Natural killer cell (primary cell): ENCODE data around the gene ESYT2. TPM values are rescaled to one million over a fixed set of nuclear protein-coding genes. Genes with fewer than 3 reads are reported as not detected.
A peak's percentile ranks its signal among the peaks of the same experiment; 100 is the strongest.

Source experiments
- ATAC-seq, 3 donors: fragments of 150-1000 bp in 2 of 3; fragments of 200-7000 bp in 1 of 3; cut with Tn5 transposase; 1 replicate in 1 of 3; 2 replicates in 2 of 3; pipeline ENCODE4 v1.10.0; 2021; ENCODE audit warnings: mild to moderate bottlenecking in 2 of 3, moderate library complexity in 2 of 3
- DNase-seq, 2 donors: peaks; one replicate each; pipeline versions ENCODE4 v3.0.0 to v3.0.0-alpha.2; 2013 to 2021; ENCODE audit warnings: mixed read lengths in 1 of 2
- H3K27ac ChIP-seq: one replicate; pipeline ENCODE4 v1.5.1; 2013; ENCODE audit warnings: mild to moderate bottlenecking, low read length
- H3K27me3 ChIP-seq: one replicate; pipeline ENCODE4 v1.6.1; 2013; ENCODE audit warnings: low read length; ENCODE audit not compliant: control insufficient read depth, insufficient read depth
- H3K36me3 ChIP-seq: one replicate; pipeline ENCODE4 v1.6.1; 2013; ENCODE audit warnings: low read length; ENCODE audit not compliant: control insufficient read depth, insufficient read depth
- H3K4me1 ChIP-seq: one replicate; pipeline ENCODE4 v1.6.1; 2013; ENCODE audit warnings: low read length; ENCODE audit not compliant: control insufficient read depth, insufficient read depth
- H3K4me3 ChIP-seq: one replicate; pipeline ENCODE4 v1.5.1; 2013; ENCODE audit warnings: low read length
- H3K9me3 ChIP-seq: one replicate; pipeline ENCODE4 v1.6.1; 2013; ENCODE audit warnings: low read length; ENCODE audit not compliant: control insufficient read depth, insufficient read depth
- H3K27ac Mint-ChIP-seq, 2 donors: one replicate each; pipeline ENCODE4 v1.8.0; 2022; ENCODE audit warnings: mild to moderate bottlenecking in 2 of 2, mixed read lengths in 2 of 2, moderate library complexity in 1 of 2
- H3K27me3 Mint-ChIP-seq, 2 donors: one replicate each; pipeline ENCODE4 v1.8.0; 2022; ENCODE audit warnings: low read depth in 2 of 2, mixed read lengths in 2 of 2
- H3K36me3 Mint-ChIP-seq: one replicate; pipeline ENCODE4 v1.8.0; 2022; ENCODE audit warnings: mixed read lengths
- H3K4me1 Mint-ChIP-seq, 2 donors: one replicate each; pipeline ENCODE4 v1.8.0; 2022; ENCODE audit warnings: mixed read lengths in 2 of 2
- H3K4me3 Mint-ChIP-seq: one replicate; pipeline ENCODE4 v1.8.0; 2022; ENCODE audit warnings: mild to moderate bottlenecking, moderate library complexity, mixed read lengths
- H3K9me3 Mint-ChIP-seq, 2 donors: one replicate each; pipeline ENCODE4 v1.8.0; 2022; ENCODE audit warnings: mixed read lengths in 2 of 2
- WGBS: methylation state at CpG from one replicate; pipeline ENCODE4 v1.1.7; 2013; ENCODE audit warnings: missing lambda C conversion rate; ENCODE audit not compliant: insufficient coverage; 5-methylcytosine and 5-hydroxymethylcytosine counted together
- intact Hi-C: fragments of 100-400 bp; cut with micrococcal nuclease; formaldehyde crosslinking; loops from one replicate; pipeline ENCODE4 v1.14.2; 2022
- total RNA-seq, 4 donors: library from RNA; stranded (reverse); fragments of 120-200 nt in 1 of 4; gene quantifications; one replicate each; pipeline versions ENCODE4 v1.2.3 to v1.2.4, GENCODE V29; 2013 to 2022
- TF ChIP-seq, protein P1 (sequence below): fragments of 200-600 bp; IDR thresholded peaks from one replicate; pipeline ENCODE4 v1.8.0; 2022; ENCODE audit warnings: antibody characterized with exemption

The ESYT2 gene
- total RNA-seq, 3 donors from 2014 or later (not counting 1 experiment from before 2014, with no cell fraction given), result 137 to 163 (median 160) TPM

DNA sequence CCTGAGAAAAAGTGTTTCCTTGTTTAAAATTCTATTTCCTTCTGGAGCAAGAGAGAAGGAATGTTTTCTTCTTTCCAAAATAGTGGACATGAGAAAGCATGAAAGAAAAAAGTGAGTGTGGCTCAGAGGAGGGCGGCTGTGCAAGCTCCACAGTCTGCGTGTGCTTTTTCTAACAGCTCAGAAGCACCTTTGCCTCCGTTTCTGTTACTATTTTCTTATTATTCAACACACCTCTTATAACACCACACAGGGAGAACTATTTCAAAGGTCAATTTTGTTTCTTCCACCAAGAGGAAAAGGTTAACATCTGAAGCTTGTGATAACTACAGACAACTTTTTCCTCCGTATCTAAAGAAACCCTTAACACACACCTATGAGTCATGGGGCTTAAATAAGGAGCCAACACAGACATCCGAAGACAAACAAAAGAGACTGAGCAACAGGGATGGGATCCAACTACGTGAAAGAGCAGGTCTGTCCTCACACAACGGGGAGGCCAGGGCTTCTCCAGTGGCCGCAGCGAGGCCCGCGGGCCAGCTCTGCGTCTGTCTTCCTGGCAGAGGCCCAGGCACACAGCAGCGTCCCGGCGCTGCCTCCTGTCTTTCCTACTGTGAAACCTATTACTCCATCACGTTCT, 88.5 kb downstream of the ESYT2 start:
- DNase-seq, result no peak
- H3K4me3 ChIP-seq, result no peak overlapping the region
- peaks cover 13% of the 10 kb centered on the region for H3K4me1 ChIP-seq
- no peak for ATAC-seq
- H3K4me3 Mint-ChIP-seq, result no peak overlapping the region
- no peaks in the 10 kb centered on the region for H3K27me3 Mint-ChIP-seq
- no peak overlapping the region for H3K27ac ChIP-seq
- peak overlapping the region in 1 of 2 donors; percentile 67 for H3K27ac Mint-ChIP-seq
- H3K36me3 ChIP-seq, result peaks cover 91% of the 10 kb centered on the region
- no peaks in the 10 kb centered on the region for H3K9me3 ChIP-seq
- peaks cover 18% of the 10 kb centered on the region for H3K36me3 Mint-ChIP-seq
- H3K4me1 Mint-ChIP-seq, result peaks cover 13 to 18% of the 10 kb centered on the region in 2 donors
- TF ChIP-seq, protein P1, sequence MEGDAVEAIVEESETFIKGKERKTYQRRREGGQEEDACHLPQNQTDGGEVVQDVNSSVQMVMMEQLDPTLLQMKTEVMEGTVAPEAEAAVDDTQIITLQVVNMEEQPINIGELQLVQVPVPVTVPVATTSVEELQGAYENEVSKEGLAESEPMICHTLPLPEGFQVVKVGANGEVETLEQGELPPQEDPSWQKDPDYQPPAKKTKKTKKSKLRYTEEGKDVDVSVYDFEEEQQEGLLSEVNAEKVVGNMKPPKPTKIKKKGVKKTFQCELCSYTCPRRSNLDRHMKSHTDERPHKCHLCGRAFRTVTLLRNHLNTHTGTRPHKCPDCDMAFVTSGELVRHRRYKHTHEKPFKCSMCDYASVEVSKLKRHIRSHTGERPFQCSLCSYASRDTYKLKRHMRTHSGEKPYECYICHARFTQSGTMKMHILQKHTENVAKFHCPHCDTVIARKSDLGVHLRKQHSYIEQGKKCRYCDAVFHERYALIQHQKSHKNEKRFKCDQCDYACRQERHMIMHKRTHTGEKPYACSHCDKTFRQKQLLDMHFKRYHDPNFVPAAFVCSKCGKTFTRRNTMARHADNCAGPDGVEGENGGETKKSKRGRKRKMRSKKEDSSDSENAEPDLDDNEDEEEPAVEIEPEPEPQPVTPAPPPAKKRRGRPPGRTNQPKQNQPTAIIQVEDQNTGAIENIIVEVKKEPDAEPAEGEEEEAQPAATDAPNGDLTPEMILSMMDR, result no peak
- 97% methylated on average over 16 of the region's 16 CpGs for WGBS
- intact Hi-C loops, result no loop called here
- H3K27me3 ChIP-seq, result no peaks in the 10 kb centered on the region
- H3K9me3 Mint-ChIP-seq, result no peaks in the 10 kb centered on the region

DNA sequence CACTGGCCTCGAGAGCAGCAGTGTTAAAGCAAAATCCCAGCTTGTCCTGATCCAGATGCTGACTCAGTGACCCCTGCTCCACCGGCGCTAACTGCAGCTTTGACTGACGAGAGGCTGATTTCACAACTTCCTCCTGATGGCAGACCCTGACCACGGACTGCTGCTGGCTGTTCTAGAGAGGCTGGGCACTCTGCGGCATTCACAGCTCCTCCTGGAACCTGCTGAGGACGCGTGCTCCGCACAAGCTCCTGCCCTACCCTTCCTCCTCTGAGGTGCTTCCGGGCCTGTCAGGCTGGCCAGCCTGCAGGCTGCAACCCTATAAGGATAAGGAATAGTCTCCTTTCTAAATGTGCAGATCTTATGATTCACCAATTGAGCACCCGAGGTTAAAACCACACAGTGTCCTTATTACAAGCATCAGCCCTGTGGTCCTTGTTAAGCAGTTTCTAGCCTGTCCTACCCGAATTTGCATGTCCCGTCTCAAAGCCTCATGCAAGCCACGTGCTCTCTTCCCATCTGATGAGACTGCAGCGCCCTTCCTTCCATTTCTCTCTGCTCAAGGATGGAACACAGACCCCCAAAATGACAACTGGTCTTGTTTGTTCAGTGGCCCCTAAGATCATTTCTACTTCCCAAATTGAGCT, 89.2 kb downstream of the ESYT2 start:
- H3K27ac Mint-ChIP-seq, result peak overlapping the region; percentile 67
- 40% methylated on average over 15 of the region's 15 CpGs for WGBS
- no peak overlapping the region for H3K27ac ChIP-seq

DNA sequence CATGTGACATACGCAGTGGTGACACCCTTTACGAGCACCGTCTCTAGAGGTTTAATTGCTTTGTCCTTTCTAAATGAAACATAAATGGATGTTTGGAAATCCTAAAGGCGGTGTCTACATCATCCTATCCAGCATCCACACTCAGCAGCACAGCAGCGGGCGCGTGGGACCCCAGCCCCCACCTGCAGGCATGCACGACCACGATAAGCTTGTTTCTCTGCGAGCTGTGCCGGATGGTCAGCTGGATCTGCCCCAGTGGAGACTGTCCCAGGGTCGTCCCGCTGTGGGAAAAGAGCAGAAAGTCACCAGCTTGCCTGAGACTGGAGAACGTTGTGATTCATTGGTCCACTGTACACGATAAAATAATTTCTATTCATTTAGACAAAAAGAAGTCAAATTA, 90.5 kb downstream of the ESYT2 start:
- Mint-ChIP-seq H3K27ac (no peak overlapping the region), H3K4me3 (no peak overlapping the region), H3K4me1 (peaks cover 8 to 19% of the 10 kb centered on the region in 2 donors), H3K27me3 (no peaks in the 10 kb centered on the region), H3K36me3 (peaks cover 20% of the 10 kb centered on the region), H3K9me3 (no peaks in the 10 kb centered on the region)
- H3K4me1 ChIP-seq, result peaks cover 13% of the 10 kb centered on the region
- no peak for DNase-seq
- H3K4me3 ChIP-seq, result no peak overlapping the region
- no peak overlapping the region for H3K27ac ChIP-seq
- TF ChIP-seq, protein P1, result no peak
- H3K36me3 ChIP-seq, result peaks cover 91% of the 10 kb centered on the region
- H3K27me3 ChIP-seq, result no peaks in the 10 kb centered on the region
- WGBS, result 97% methylated on average over 15 of the region's 15 CpGs
- no peaks in the 10 kb centered on the region for H3K9me3 ChIP-seq
- no peak for ATAC-seq
- intact Hi-C loops, result no loop called here

More for the DNA sequence above, 89.2 kb downstream of the ESYT2 start:
- DNase-seq (no peak), ATAC-seq (peak in 2 of 3 donors; percentile 60 to 73)
- H3K9me3 ChIP-seq, result no peaks in the 10 kb centered on the region
- peaks cover 13% of the 10 kb centered on the region for H3K36me3 Mint-ChIP-seq
- TF ChIP-seq, protein P1, result no peak
- peaks cover 13% of the 10 kb centered on the region for H3K4me1 ChIP-seq
- H3K4me1 Mint-ChIP-seq, result peaks cover 8 to 12% of the 10 kb centered on the region in 2 donors
- peaks cover 91% of the 10 kb centered on the region for H3K36me3 ChIP-seq
- no peaks in the 10 kb centered on the region for H3K27me3 ChIP-seq
- H3K9me3 Mint-ChIP-seq, result no peaks in the 10 kb centered on the region
- no peak overlapping the region for H3K4me3 Mint-ChIP-seq
- intact Hi-C loops, result no loop called here
- no peak overlapping the region for H3K4me3 ChIP-seq
- H3K27me3 Mint-ChIP-seq, result no peaks in the 10 kb centered on the region
